HEK293 (cell line): Measurements from ENCODE around the gene IL17REL.

Experiments used
- GFI1B ChIP-seq: fragments of 450-650 bp; formaldehyde crosslinking; IDR thresholded peaks from 2 replicates; pipeline ENCODE4 v1.5.1; 2016; ENCODE audit warnings: missing biosample characterization, missing genetic modification characterization
- KLF1 ChIP-seq: fragments of 450-650 bp; formaldehyde crosslinking; IDR thresholded peaks from 2 replicates; pipeline ENCODE4 v1.5.1; 2016; ENCODE audit warnings: missing biosample characterization, missing genetic modification characterization
- KLF7 ChIP-seq: fragments of 450-650 bp; formaldehyde crosslinking; IDR thresholded peaks from 2 replicates; pipeline ENCODE4 v1.5.1; 2016; ENCODE audit warnings: missing biosample characterization, missing genetic modification characterization, borderline replicate concordance
- OSR2 ChIP-seq: fragments of 450-650 bp; formaldehyde crosslinking; IDR thresholded peaks from 2 replicates; pipeline ENCODE4 v1.5.1; 2016; ENCODE audit warnings: missing biosample characterization, missing genetic modification characterization
- PATZ1 ChIP-seq: fragments of 450-650 bp; formaldehyde crosslinking; IDR thresholded peaks from 2 replicates; pipeline ENCODE4 v1.5.1; 2016; ENCODE audit warnings: missing biosample characterization, missing genetic modification characterization
- PBX3 ChIP-seq: sonication (generic); formaldehyde crosslinking; IDR thresholded peaks from 2 replicates; pipeline ENCODE4 v1.8.1; 2022; ENCODE audit warnings: mild to moderate bottlenecking, moderate library complexity, missing genetic modification reagents
- RBAK ChIP-seq: fragments of 450-650 bp; formaldehyde crosslinking; IDR thresholded peaks from 2 replicates; pipeline ENCODE4 v1.5.1; 2016; ENCODE audit warnings: missing biosample characterization, missing genetic modification characterization
- REPIN1 ChIP-seq: fragments of 450-650 bp; formaldehyde crosslinking; IDR thresholded peaks from 2 replicates; pipeline ENCODE4 v1.5.1; 2017; ENCODE audit warnings: missing biosample characterization, missing genetic modification characterization, low read depth
- ZBTB8A ChIP-seq: fragments of 450-650 bp; formaldehyde crosslinking; IDR thresholded peaks from 2 replicates; pipeline ENCODE4 v1.5.1; 2016; ENCODE audit warnings: missing biosample characterization, missing genetic modification characterization
- ZFP3 ChIP-seq: fragments of 450-650 bp; formaldehyde crosslinking; IDR thresholded peaks from 2 replicates; pipeline ENCODE4 v1.5.1; 2016; ENCODE audit warnings: low read depth, missing biosample characterization, missing genetic modification characterization
- ZNF19 ChIP-seq: fragments of 450-650 bp; formaldehyde crosslinking; IDR thresholded peaks from 2 replicates; pipeline ENCODE4; 2016; ENCODE audit warnings: missing biosample characterization, missing genetic modification characterization, low read depth
- ZNF266 ChIP-seq: fragments of 450-650 bp; formaldehyde crosslinking; IDR thresholded peaks from 2 replicates; pipeline ENCODE4 v1.5.1; 2016; ENCODE audit warnings: missing biosample characterization, missing genetic modification characterization, low read depth
- ZNF274 ChIP-seq, 2 experiments: fragments of 200-500 bp in 1 of 2; fragments of 450-650 bp in 1 of 2; sonication (Bioruptor generic) in 1 of 2; formaldehyde crosslinking in 1 of 2; IDR thresholded peaks; 2 replicates each; pipeline versions ENCODE4 v1.5.1 to v1.6.1; 2014 to 2016; ENCODE audit warnings: borderline replicate concordance in 1 of 2, inconsistent platforms in 1 of 2, low read length in 1 of 2, missing biosample characterization in 1 of 2, missing genetic modification characterization in 1 of 2
- ZNF341 ChIP-seq: fragments of 450-650 bp; formaldehyde crosslinking; IDR thresholded peaks from 2 replicates; pipeline ENCODE4; 2016; ENCODE audit warnings: low read depth, missing biosample characterization, missing genetic modification characterization
- ZNF394 ChIP-seq: fragments of 450-650 bp; formaldehyde crosslinking; IDR thresholded peaks from 2 replicates; pipeline ENCODE4 v1.5.1; 2016; ENCODE audit warnings: missing biosample characterization, missing genetic modification characterization, mild to moderate bottlenecking, moderate library complexity, borderline replicate concordance
- ZNF48 ChIP-seq: fragments of 450-650 bp; formaldehyde crosslinking; IDR thresholded peaks from 2 replicates; pipeline ENCODE4 v1.5.1; 2016; ENCODE audit warnings: missing biosample characterization, missing genetic modification characterization
- ZNF610 ChIP-seq: fragments of 450-650 bp; formaldehyde crosslinking; IDR thresholded peaks from 2 replicates; pipeline ENCODE4 v1.5.1; 2016; ENCODE audit warnings: missing biosample characterization, missing genetic modification characterization, borderline replicate concordance
- ZNF629 ChIP-seq: fragments of 450-650 bp; formaldehyde crosslinking; IDR thresholded peaks from 2 replicates; pipeline ENCODE4 v1.5.1; 2017; ENCODE audit warnings: missing biosample characterization, missing genetic modification characterization
- ZNF654 ChIP-seq: fragments of 450-650 bp; formaldehyde crosslinking; IDR thresholded peaks from 2 replicates; pipeline ENCODE4 v1.5.1; 2016; ENCODE audit warnings: low read depth, missing biosample characterization, missing genetic modification characterization
- ZNF677 ChIP-seq: fragments of 450-650 bp; IDR thresholded peaks from 2 replicates; pipeline ENCODE4 v1.5.0; 2018; ENCODE audit warnings: missing biosample characterization, mild to moderate bottlenecking, missing genetic modification characterization, moderate library complexity
- ZNF704 ChIP-seq: fragments of 450-650 bp; formaldehyde crosslinking; IDR thresholded peaks from 2 replicates; pipeline ENCODE4 v1.5.1; 2016; ENCODE audit warnings: missing biosample characterization, missing genetic modification characterization
- TF ChIP-seq, protein P1 (sequence below): fragments of 450-650 bp; formaldehyde crosslinking; IDR thresholded peaks from 2 replicates; pipeline ENCODE4 v1.5.1; 2016; ENCODE audit warnings: missing biosample characterization, missing genetic modification characterization, low read depth
- TF ChIP-seq, protein P2 (sequence below): fragments of 450-650 bp; formaldehyde crosslinking; conservative IDR thresholded peaks from 2 replicates; pipeline ENCODE4 v1.5.1; 2016; ENCODE audit warnings: low read depth, missing biosample characterization, missing genetic modification characterization
- TF ChIP-seq, protein P3 (sequence below): fragments of 450-650 bp; formaldehyde crosslinking; IDR thresholded peaks from 2 replicates; pipeline ENCODE4 v1.5.1; 2016; ENCODE audit warnings: missing biosample characterization, missing genetic modification characterization

Gene IL17REL

GRCh38 chr22:50007057-50007511 is 5.5 kb downstream of the IL17REL start (continued):
- TF ChIP-seq, protein P1, sequence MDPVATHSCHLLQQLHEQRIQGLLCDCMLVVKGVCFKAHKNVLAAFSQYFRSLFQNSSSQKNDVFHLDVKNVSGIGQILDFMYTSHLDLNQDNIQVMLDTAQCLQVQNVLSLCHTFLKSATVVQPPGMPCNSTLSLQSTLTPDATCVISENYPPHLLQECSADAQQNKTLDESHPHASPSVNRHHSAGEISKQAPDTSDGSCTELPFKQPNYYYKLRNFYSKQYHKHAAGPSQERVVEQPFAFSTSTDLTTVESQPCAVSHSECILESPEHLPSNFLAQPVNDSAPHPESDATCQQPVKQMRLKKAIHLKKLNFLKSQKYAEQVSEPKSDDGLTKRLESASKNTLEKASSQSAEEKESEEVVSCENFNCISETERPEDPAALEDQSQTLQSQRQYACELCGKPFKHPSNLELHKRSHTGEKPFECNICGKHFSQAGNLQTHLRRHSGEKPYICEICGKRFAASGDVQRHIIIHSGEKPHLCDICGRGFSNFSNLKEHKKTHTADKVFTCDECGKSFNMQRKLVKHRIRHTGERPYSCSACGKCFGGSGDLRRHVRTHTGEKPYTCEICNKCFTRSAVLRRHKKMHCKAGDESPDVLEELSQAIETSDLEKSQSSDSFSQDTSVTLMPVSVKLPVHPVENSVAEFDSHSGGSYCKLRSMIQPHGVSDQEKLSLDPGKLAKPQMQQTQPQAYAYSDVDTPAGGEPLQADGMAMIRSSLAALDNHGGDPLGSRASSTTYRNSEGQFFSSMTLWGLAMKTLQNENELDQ (tag by site-specific recombination) = no peak
- TF ChIP-seq KLF1 (tag by site-specific recombination) (0 out of 2 replicates have a peak, but pooled peaks have one; percentile 47), GFI1B (tag by site-specific recombination) (no peak), ZNF341 (tag by site-specific recombination) (no peak), ZFP3 (tag by site-specific recombination) (no peak), ZNF629 (tag by site-specific recombination) (0 out of 2 replicates have a peak, but pooled peaks have one; percentile 40), ZNF19 (tag by site-specific recombination) (no peak), OSR2 (tag by site-specific recombination) (peak; percentile 78; the same call in 1 of the 2 replicates), ZNF654 (tag by site-specific recombination) (no peak), PBX3 (no peak), ZNF274 (IDR thresholded peaks at IDR 0.05; ENCODE audit: low read length) (no peak), ZNF274 (tag by site-specific recombination; IDR thresholded peaks at IDR 0.05; ENCODE audit: borderline replicate concordance) (no peak), ZBTB8A (tag by site-specific recombination) (no peak), ZNF704 (tag by site-specific recombination) (no peak), KLF7 (tag by site-specific recombination) (0 out of 2 replicates have a peak, but pooled peaks have one; percentile 49), ZNF610 (tag by site-specific recombination) (no peak), ZNF394 (tag by site-specific recombination) (no peak), RBAK (no peak), ZNF266 (tag by site-specific recombination) (no peak), PATZ1 (tag by site-specific recombination) (peak; percentile 50; the same call in 1 of the 2 replicates), ZNF48 (tag by site-specific recombination) (no peak), REPIN1 (tag by site-specific recombination) (no peak), ZNF677 (tag by site-specific recombination) (no peak)
- TF ChIP-seq, protein P2, sequence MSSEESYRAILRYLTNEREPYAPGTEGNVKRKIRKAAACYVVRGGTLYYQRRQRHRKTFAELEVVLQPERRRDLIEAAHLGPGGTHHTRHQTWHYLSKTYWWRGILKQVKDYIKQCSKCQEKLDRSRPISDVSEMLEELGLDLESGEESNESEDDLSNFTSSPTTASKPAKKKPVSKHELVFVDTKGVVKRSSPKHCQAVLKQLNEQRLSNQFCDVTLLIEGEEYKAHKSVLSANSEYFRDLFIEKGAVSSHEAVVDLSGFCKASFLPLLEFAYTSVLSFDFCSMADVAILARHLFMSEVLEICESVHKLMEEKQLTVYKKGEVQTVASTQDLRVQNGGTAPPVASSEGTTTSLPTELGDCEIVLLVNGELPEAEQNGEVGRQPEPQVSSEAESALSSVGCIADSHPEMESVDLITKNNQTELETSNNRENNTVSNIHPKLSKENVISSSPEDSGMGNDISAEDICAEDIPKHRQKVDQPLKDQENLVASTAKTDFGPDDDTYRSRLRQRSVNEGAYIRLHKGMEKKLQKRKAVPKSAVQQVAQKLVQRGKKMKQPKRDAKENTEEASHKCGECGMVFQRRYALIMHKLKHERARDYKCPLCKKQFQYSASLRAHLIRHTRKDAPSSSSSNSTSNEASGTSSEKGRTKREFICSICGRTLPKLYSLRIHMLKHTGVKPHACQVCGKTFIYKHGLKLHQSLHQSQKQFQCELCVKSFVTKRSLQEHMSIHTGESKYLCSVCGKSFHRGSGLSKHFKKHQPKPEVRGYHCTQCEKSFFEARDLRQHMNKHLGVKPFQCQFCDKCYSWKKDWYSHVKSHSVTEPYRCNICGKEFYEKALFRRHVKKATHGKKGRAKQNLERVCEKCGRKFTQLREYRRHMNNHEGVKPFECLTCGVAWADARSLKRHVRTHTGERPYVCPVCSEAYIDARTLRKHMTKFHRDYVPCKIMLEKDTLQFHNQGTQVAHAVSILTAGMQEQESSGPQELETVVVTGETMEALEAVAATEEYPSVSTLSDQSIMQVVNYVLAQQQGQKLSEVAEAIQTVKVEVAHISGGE (tag by site-specific recombination) = no peak
- TF ChIP-seq, protein P3, sequence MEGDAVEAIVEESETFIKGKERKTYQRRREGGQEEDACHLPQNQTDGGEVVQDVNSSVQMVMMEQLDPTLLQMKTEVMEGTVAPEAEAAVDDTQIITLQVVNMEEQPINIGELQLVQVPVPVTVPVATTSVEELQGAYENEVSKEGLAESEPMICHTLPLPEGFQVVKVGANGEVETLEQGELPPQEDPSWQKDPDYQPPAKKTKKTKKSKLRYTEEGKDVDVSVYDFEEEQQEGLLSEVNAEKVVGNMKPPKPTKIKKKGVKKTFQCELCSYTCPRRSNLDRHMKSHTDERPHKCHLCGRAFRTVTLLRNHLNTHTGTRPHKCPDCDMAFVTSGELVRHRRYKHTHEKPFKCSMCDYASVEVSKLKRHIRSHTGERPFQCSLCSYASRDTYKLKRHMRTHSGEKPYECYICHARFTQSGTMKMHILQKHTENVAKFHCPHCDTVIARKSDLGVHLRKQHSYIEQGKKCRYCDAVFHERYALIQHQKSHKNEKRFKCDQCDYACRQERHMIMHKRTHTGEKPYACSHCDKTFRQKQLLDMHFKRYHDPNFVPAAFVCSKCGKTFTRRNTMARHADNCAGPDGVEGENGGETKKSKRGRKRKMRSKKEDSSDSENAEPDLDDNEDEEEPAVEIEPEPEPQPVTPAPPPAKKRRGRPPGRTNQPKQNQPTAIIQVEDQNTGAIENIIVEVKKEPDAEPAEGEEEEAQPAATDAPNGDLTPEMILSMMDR (tag by site-specific recombination) = no peak
